GM12801 (cell line): ENCODE measurements around the gene CRADD.

ENCODE experiments used
- TF ChIP-seq, protein P1 (sequence below): IDR thresholded peaks from one replicate; pipeline ENCODE4 v1.5.1; 2011; ENCODE audit warnings: control low read depth; ENCODE audit not compliant: insufficient read length; ENCODE audit errors: extremely low read depth

Gene CRADD

DNA sequence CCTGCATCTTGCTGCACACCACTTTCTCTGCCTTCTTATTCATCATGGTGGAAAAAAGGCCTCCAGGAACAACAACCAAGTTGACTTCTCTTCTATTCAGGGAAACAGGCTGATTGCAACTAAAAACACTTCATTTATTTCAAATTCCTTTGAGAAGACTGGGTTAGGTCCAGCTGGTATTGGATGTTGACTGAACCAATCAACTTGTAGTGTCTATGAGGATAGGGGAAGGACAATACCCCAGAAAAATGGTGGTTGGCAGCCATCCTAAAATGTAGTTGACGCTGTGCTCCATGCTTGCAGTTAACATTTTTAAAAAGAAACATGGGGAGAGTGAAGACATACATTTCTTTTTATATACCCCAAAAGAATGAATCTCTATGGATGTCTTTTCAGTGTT is 34.4 kb upstream of the CRADD start:
- TF ChIP-seq, protein P1, sequence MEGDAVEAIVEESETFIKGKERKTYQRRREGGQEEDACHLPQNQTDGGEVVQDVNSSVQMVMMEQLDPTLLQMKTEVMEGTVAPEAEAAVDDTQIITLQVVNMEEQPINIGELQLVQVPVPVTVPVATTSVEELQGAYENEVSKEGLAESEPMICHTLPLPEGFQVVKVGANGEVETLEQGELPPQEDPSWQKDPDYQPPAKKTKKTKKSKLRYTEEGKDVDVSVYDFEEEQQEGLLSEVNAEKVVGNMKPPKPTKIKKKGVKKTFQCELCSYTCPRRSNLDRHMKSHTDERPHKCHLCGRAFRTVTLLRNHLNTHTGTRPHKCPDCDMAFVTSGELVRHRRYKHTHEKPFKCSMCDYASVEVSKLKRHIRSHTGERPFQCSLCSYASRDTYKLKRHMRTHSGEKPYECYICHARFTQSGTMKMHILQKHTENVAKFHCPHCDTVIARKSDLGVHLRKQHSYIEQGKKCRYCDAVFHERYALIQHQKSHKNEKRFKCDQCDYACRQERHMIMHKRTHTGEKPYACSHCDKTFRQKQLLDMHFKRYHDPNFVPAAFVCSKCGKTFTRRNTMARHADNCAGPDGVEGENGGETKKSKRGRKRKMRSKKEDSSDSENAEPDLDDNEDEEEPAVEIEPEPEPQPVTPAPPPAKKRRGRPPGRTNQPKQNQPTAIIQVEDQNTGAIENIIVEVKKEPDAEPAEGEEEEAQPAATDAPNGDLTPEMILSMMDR, result no peak

DNA sequence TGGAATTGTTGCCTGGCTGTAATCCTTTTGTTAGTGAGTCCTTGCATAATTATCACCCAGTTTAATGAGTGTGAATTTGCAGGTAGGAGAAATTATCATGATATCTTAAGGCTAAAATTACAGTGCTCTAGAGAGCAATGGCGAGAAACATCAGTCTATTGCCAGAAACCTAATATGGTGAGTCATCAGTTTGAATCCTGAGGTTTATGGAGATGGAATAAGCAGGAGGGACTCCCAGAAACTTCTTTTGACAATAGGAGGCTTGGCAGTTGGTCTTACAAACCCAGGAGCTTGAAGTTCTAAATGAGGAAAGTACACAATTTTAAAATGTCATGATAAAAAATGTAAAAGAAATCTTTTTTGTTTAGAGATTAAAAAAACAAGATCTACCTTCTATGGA is 31.5 kb upstream of the CRADD start:
- TF ChIP-seq, protein P1, result no peak

DNA sequence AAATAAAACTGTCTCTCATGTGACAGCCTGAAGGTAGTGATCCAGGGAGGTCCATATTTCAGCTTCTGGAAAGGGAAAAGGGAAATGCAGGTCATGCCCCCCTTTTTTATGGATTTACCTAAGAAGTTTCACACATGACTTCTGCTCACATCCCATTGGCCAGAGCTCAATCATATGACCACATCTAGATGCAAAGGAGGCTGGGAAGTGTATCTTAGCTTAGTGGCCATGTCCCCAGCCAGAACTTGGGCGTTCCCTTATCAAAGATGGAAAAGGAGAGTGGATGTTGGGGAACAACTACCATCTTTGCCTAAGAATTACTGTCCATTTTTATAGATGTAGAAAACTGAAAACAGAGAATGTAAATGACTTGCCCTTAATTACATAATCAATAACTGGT is 26.5 kb upstream of the CRADD start:
- TF ChIP-seq, protein P1, result no peak

DNA sequence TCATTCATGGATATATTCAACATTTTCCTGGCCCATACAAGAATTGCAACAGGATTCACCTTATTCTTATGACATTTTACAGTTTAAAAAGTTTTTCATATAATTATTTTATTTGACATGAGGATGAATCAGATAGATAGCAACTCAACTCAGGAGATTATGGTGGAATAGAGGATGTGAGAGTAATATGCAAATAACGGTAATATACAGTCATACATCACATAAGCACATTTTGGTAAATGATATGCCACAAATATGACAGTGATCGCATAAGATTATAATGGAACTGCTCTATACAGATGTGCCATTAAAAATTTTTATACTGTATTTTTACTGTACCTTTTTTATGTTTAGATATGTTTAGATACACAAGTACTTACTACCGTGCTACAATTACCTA is 24.1 kb upstream of the CRADD start:
- TF ChIP-seq, protein P1, result no peak

DNA sequence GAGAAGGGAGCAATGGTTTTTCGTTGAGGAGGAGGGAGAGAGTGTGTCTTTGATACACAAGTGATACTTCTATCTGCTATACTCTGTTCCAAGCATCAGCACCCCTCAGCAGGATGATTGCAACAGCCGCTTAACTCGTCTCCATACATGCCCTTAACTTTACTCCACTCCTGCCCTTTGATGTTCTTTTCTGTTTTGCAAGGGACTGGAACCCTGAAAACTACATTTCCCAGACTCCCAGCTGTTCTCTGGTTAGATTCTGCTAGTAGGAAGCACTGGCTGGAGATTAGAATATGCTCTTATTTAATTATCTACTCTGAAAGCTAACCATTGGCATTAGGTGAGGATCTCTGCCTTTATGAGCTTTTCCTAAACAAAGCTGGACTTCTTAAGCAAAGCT is 23.5 kb upstream of the CRADD start:
- TF ChIP-seq, protein P1, result no peak

DNA sequence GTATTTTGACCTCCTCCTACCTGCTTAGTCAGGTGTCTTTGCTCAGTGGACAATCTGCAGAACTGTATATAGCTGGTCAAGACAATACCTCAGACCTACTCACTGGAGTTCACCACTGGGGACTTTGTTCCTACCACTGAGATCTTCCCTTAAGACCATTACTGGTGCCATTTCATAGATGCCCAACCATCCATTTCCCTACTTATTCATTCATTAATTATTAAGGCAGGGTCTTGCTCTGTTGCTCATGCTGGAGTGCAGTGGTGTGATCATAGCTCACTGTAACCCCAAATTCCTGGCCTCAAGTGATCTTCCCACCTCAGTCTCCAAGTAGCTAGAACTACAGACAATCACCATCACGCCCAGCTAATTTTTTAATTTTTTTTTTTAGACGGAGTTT is 22.8 kb upstream of the CRADD start:
- TF ChIP-seq, protein P1, result no peak

DNA sequence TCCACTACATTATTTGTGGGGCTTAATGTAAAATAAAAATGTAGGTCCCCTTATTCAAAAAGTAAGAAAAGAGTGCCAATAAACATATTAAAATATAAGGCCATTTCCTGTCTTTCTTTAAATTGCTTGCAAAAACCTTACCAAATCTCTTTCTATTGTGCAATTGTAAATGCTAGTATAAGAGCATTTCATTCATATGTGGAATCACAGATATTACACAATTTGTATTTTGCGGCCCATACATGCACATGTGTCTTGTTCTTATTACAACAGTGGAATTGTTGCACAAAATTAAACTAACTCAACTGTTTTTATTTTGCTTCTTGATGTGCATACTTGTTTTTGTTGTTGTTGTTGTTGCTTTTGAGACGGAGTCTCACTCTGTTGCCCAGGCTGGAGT is 20.1 kb upstream of the CRADD start:
- TF ChIP-seq, protein P1, result no peak

DNA sequence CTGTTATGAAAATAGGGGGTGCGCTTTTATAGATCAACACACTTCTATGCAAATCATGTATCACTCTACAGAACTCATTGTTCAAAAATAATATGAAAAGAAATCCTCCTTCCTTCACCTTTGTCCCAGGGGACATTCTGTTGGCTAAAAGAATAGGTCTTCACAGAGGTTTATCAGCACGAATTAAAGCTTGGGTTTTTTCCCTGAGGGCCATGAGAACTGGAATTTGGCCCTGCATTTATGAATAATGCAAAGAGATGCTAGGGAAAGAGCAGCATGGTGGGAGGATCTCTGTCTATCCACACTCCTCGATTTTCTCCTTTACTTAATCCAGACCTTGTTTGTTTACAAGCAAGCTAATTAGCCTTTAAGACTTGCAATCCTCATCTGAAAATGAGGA is 16.2 kb upstream of the CRADD start:
- TF ChIP-seq, protein P1, result no peak
